Measurements from ENCODE around the gene ACOX1.

Gene ACOX1

DNA sequence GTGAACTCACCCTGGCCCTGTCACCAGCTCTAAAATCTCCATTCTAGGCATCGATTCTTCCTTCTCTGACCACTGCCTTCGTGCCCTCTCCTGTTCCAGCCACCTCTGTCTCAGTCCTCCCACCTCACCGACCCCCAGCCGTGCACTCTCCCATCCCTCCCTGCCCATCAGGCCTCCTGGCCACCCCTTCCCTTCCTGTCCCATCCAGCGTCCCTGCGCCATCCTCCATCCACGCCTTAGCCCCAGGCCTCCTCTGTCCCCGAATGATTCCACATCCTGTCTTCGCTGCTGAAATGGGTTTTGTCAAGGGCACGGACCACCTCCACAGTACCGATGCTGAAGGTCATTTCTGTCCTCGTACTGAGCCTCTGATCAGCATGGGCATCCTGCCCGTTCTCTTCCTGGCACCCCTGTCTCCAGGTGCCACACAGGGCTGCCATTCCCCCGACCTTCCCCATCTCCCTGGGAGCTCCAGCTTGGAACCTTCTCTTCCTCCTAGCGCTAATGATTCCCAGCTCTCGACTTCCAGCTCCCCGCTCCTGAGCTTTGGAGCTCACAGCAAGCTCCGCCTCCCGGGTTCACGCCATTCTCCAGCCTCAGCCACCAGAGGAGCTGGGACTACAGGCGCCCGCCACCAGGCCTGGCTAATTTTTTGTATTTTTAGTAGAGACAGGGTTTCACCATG, 84.8 kb downstream of the ACOX1 start:
- H3K4me3 ChIP-seq (replicated peaks; ENCODE audit: insufficient read depth, low read length) = no peak overlapping the region
- H3K27ac ChIP-seq (replicated peaks) = no peak overlapping the region
- no peaks in the 10 kb centered on the region for H3K27me3 ChIP-seq (ENCODE audit: insufficient read depth, poor library complexity, severe bottlenecking)
- DNase-seq (ENCODE audit: low read depth in 1 of 2, low spot score in 1 of 2) = no peak
- TF ChIP-seq, protein P1, sequence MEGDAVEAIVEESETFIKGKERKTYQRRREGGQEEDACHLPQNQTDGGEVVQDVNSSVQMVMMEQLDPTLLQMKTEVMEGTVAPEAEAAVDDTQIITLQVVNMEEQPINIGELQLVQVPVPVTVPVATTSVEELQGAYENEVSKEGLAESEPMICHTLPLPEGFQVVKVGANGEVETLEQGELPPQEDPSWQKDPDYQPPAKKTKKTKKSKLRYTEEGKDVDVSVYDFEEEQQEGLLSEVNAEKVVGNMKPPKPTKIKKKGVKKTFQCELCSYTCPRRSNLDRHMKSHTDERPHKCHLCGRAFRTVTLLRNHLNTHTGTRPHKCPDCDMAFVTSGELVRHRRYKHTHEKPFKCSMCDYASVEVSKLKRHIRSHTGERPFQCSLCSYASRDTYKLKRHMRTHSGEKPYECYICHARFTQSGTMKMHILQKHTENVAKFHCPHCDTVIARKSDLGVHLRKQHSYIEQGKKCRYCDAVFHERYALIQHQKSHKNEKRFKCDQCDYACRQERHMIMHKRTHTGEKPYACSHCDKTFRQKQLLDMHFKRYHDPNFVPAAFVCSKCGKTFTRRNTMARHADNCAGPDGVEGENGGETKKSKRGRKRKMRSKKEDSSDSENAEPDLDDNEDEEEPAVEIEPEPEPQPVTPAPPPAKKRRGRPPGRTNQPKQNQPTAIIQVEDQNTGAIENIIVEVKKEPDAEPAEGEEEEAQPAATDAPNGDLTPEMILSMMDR (IDR thresholded peaks at IDR 0.05; ENCODE audit: insufficient read depth, low read length) = no peak
- TF ChIP-seq POLR2AphosphoS5 (IDR thresholded peaks at IDR 0.05; ENCODE audit: low read depth) = no peak
- TF ChIP-seq SPI1 (IDR thresholded peaks at IDR 0.05; ENCODE audit: borderline replicate concordance, low read depth) = no peak
- no peak for TF ChIP-seq GABPA (IDR thresholded peaks at IDR 0.05; ENCODE audit: low read depth)

DNA sequence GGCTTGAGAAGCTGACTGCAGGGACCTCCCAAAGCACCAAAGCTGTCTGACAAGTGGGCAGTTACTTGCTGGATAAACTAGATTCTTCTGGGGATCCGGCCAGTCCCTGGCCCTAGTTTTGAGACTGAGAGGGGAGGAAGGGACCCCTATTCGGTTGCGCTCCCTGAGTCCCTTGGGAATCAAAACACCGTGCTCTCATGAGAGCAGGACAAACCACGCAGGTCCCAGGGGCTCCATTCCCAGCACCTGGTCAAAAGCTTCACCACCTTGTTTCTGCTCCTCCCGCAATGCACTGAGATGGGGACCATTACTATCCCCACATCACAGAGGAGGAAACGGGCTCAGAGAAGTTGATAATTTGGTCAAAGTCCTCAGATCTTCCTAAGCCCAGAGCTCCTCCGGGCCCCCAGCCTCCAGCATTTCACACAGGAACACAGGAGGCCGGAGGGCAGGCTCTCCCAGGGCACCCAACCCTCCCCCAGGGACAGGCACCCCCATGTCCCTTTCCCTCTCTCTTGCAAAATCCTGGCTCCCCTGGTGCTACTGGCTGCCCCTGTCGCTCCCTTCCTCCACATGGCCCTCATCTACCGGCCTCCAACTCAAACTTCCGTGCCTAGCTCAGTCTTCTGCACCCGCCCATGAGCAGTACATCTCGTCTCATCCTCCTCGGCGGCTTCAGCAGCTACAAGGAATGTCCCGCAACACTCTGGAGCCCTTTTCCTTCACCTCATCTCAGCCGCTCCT, 85.5 kb downstream of the ACOX1 start:
- Histone ChIP-seq H3K4me3 (replicated peaks; ENCODE audit: insufficient read depth, low read length) (no peak overlapping the region), H3K27ac (replicated peaks) (no peak overlapping the region), H3K27me3 (ENCODE audit: insufficient read depth, poor library complexity, severe bottlenecking) (no peaks in the 10 kb centered on the region)
- TF ChIP-seq GABPA (IDR thresholded peaks at IDR 0.05; ENCODE audit: low read depth) (no peak), POLR2AphosphoS5 (IDR thresholded peaks at IDR 0.05; ENCODE audit: low read depth) (no peak), SPI1 (IDR thresholded peaks at IDR 0.05; ENCODE audit: borderline replicate concordance, low read depth) (no peak)
- TF ChIP-seq, protein P2, sequence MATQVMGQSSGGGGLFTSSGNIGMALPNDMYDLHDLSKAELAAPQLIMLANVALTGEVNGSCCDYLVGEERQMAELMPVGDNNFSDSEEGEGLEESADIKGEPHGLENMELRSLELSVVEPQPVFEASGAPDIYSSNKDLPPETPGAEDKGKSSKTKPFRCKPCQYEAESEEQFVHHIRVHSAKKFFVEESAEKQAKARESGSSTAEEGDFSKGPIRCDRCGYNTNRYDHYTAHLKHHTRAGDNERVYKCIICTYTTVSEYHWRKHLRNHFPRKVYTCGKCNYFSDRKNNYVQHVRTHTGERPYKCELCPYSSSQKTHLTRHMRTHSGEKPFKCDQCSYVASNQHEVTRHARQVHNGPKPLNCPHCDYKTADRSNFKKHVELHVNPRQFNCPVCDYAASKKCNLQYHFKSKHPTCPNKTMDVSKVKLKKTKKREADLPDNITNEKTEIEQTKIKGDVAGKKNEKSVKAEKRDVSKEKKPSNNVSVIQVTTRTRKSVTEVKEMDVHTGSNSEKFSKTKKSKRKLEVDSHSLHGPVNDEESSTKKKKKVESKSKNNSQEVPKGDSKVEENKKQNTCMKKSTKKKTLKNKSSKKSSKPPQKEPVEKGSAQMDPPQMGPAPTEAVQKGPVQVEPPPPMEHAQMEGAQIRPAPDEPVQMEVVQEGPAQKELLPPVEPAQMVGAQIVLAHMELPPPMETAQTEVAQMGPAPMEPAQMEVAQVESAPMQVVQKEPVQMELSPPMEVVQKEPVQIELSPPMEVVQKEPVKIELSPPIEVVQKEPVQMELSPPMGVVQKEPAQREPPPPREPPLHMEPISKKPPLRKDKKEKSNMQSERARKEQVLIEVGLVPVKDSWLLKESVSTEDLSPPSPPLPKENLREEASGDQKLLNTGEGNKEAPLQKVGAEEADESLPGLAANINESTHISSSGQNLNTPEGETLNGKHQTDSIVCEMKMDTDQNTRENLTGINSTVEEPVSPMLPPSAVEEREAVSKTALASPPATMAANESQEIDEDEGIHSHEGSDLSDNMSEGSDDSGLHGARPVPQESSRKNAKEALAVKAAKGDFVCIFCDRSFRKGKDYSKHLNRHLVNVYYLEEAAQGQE (IDR thresholded peaks at IDR 0.05; ENCODE audit: insufficient replicate concordance, low read depth) = no peak
- TF ChIP-seq, protein P1 (IDR thresholded peaks at IDR 0.05; ENCODE audit: insufficient read depth, low read length) = no peak
- DNase-seq (ENCODE audit: low read depth in 1 of 2, low spot score in 1 of 2) = no peak

DNA sequence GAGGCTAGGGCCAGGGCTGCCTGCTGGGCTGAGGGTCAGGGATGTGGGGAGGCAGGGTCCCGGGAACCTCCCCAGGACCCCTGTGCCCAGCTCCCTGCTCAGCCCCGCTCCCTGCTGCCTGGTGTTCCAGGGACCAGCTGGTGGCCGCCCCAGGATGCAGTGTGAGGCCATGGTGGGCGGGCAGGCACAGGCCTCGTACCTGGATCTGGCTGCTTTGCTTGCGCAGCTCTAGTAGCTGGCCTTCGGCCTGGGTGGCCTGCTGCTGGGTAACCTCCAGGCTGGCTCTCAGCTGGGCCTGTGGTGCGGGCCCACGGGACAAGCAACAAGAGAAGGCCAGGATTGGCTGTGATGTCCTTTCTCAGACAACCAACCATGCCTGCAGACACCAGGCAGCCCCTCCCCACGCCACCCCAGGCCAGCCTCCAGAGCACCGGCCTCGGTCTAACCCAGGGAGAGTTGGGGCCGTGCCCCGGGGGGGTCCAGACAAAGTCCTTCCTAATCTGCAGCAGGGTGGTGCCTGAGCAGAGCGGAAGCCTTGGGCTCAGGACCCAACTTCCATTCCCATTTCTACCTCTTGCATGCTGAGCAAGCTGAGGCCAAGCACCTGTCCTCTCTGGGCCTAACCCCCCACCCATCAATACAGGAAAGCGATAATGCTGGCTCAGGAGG, 86.3 kb downstream of the ACOX1 start:
- Histone ChIP-seq H3K27ac (replicated peaks) (no peak overlapping the region), H3K4me3 (replicated peaks; ENCODE audit: insufficient read depth, low read length) (no peak overlapping the region), H3K27me3 (ENCODE audit: insufficient read depth, poor library complexity, severe bottlenecking) (no peaks in the 10 kb centered on the region)
- no peak for DNase-seq (ENCODE audit: low read depth in 1 of 2, low spot score in 1 of 2)
- TF ChIP-seq, protein P2 (IDR thresholded peaks at IDR 0.05; ENCODE audit: insufficient replicate concordance, low read depth) = no peak
- TF ChIP-seq SPI1 (IDR thresholded peaks at IDR 0.05; ENCODE audit: borderline replicate concordance, low read depth) (no peak), GABPA (IDR thresholded peaks at IDR 0.05; ENCODE audit: low read depth) (no peak), POLR2AphosphoS5 (IDR thresholded peaks at IDR 0.05; ENCODE audit: low read depth) (no peak)
- TF ChIP-seq, protein P1 (IDR thresholded peaks at IDR 0.05; ENCODE audit: insufficient read depth, low read length) = no peak

Data from HL-60 (cell line).